GM19324 (cell line): ENCODE results near the gene CUL9.

ENCODE experiments used
- ATAC-seq: cut with Tn5 transposase; IDR thresholded peaks from one replicate; pipeline ENCODE4 v1.9.1; 2021; ENCODE audit warnings: mild to moderate bottlenecking, moderate library complexity; ENCODE audit not compliant: unreplicated experiment, low FRiP score

Gene CUL9

DNA sequence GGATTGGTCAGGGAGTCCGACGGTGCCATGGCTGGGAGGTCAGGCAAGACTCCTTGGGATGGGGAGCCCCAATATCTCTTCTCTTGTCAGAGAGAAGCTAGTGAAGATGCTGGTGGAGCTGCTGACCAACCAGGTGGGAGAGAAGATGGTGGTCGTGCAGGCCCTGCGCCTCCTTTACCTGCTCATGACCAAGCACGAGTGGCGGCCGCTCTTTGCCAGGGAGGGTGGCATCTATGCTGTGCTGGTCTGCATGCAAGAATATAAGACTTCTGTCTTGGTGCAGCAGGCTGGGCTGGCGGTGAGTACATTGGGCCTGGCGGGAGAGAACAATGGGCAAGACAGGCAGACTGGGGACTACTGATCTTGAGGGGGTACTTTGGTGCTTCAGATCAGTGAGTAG lies 10.9 kb downstream of the CUL9 start:
- no peak for ATAC-seq

GRCh38 chr6:43193929-43194328 lies 11.9 kb downstream of the CUL9 start:
- no peak for ATAC-seq

DNA sequence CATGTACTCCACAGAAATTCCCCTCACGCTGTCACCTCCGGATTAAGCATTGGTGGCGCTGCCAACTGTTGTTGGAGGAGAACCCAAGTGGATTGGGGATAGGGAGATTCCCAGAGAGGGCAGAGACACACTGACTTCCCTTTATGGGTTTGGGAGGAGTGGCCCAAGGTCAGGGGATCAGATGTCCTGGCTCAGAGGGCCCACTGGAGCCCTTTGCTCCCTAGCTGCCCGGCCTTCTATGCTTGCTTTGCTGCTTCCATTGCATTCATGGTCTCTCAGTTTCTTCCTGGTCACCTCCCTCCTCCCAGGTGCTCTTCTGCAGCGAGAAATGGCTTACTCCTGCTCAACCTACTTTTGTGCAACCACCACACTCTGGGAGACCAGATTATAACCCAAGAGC lies 14.3 kb downstream of the CUL9 start:
- ATAC-seq: no peak

- ATAC-seq: no peak
Measured at GRCh38 chr6:43199912-43200311, 17.9 kb downstream of the CUL9 start.

GRCh38 chr6:43200541-43200940 lies 18.5 kb downstream of the CUL9 start:
- ATAC-seq: no peak

DNA sequence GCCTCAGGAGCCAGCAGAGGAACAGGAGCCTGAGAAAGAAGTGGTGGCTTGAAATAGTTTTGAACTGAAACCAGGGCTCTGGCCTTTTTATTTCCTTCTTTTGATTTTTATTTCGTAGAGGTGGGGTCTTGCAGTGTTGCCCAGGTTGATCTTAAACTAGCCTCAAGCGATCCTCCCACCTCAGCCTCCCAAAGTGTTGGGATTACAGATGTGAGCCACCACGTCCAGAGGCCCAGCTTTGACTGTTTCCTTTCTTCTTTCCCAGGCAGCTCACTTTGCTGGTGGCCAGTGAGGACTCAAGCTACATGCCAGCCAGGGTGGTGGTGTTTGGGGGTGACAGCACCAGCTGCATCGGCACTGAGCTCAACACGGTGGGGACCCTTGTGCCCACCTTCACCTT lies 20.5 kb downstream of the CUL9 start:
- ATAC-seq: no peak

GRCh38 chr6:43203029-43203717 lies 21.2 kb downstream of the CUL9 start:
- ATAC-seq: no peak

- ATAC-seq: no peak
Measured at GRCh38 chr6:43203718-43204095, 21.7 kb downstream of the CUL9 start.

DNA sequence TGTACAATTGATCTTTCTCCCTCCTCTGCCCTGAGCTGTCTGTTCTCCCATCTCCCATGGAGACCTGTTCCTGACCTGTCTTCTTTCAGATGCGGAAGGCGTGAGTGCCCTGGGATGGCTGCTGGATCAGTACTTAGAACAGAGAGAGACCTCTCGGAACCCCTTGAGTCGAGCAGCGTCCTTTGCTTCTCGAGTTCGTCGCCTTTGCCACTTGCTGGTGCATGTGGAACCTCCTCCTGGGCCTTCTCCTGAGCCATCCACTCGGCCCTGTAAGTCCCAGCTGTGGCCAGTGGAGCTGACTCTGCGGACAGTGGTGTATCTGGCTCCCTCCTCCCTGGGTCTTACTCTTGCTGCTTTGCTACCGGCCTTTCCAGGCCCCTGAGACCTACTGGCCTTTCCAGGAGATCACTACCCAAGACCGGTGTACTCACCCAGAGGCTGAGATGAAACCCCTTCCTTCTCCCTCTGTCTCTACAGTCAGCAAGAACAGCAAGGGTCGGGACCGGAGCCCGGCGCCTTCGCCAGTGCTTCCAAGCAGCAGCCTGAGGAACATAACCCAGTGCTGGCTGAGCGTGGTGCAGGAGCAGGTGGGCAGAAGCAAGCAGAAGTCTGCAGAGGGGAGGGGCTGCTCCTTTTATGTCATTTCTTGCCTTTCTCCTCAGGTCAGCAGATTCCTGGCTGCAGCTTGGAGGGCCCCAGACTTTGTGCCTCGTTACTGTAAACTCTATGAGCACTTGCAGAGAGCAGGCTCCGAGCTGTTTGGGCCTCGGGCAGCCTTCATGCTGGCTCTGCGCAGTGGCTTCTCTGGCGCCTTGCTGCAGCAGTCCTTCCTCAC lies 22.5 kb downstream of the CUL9 start:
- no peak for ATAC-seq

DNA sequence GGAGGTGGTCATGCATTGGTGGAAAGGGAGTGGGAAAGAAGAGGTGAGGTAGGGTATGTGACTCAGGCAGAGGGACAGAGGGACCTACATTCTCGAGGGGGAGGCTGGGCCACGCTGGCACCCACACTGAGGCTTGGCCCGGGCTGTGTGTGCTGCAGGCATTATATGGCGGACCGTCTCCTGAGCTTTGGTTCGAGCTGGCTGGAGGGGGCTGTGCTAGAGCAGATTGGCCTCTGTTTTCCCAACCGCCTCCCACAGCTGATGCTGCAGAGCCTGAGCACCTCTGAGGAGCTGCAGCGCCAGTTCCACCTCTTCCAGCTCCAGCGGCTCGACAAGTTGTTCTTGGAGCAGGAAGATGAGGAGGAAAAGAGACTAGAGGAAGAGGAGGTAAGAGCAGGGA lies 23.9 kb downstream of the CUL9 start:
- ATAC-seq: no peak

DNA sequence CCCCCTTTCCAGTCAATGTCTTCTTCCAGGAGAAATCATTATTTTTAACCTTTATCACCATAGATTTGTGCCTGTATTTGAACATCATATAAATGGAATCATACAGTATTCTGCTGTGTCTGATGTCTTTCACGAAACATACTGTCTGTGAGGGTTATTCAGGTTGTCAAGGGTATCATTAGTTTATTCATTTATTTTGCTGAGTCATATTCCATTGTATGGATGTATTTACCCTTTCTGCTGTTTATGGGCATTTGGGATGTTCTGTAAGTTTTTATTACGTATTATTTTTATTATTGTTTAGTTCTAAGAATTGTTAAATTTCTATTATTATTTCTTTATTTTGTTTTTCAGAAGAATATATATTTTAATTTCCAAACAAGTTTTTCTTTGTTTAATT lies 25.3 kb downstream of the CUL9 start:
- ATAC-seq: no peak

- no peak for ATAC-seq
Measured at GRCh38 chr6:43211955-43212354, 30.0 kb downstream of the CUL9 start.

DNA sequence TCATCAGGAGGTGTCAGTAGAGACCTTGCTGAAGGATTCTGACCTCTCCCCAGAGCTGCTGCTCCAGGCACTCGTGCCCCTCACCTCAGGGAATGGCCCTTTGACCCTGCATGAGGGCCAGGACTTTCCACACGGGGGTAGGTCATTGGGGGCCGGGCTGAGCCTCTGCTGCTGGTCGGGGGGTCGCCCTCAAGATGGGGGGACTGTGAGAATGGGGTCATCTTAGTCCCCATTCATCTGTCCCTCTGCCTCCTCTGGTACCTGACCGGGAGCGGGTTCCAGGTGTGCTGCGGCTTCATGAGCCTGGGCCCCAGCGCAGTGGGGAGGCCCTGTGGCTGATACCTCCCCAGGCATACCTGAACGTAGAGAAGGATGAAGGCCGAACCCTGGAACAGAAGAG lies 31.4 kb downstream of the CUL9 start:
- no peak for ATAC-seq

GRCh38 chr6:43215066-43215465 lies 33.1 kb downstream of the CUL9 start:
- no peak for ATAC-seq

GRCh38 chr6:43216200-43216599 lies 34.2 kb downstream of the CUL9 start:
- ATAC-seq: no peak

DNA sequence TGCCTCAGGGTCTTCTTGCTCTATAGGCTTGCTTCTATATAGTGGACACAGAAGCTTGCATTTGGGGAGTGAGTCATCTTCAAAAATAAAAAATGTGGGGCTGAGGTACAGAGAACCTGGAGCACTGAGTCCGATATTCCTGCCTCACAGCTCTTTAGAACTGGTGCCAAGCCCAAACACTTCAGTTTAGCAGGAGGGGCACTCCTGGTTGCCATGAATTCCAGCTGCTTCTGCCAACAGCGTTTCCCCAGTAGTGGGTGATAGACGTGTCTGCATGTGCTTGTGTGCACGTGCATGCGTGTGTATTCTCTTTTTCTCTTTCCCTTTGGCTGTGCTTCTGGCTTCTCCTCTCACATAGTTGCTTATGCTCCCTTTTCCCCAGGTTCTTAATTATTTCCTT lies 35.4 kb downstream of the CUL9 start:
- ATAC-seq: no peak

- ATAC-seq: no peak
Measured at GRCh38 chr6:43219119-43219518, 37.1 kb downstream of the CUL9 start.

DNA sequence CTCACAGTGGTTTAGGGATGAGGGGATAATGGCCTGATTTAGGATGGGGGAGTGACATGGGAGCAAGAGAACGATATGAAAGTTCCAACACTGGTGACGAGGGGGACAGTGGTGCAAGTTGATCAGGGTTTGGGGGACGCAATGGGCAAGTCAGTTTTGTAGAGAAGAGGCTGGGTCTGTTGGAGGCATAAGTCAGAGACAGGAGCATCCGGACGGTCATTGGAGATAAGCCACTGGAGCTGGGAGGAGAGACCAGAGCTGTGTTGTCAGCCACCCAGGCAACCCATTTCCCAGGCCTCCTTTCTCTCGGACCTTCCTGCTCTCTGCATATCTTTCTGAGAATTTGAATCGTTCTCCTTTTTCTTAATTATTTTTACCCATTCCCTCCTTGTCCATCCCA lies 37.8 kb downstream of the CUL9 start:
- no peak for ATAC-seq

DNA sequence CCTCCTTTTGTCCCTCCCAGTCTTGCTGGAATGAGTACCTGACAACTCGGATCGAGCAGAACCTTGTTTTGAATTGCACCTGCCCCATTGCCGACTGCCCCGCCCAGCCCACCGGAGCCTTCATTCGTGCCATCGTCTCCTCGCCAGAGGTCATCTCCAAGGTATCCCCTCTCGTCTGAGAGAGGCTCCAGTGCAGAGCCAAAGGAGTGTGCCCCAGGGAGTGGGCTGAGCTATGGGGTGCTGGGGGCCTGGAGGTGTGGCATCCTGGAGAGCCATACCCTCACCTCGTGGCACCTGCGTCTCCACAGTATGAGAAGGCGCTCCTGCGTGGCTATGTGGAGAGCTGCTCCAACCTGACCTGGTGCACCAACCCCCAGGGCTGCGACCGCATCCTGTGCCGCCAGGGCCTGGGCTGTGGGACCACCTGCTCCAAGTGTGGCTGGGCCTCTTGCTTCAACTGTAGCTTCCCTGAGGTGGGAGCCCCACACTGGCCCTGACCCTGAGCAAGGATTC lies 38.5 kb downstream of the CUL9 start:
- ATAC-seq: no peak

DNA sequence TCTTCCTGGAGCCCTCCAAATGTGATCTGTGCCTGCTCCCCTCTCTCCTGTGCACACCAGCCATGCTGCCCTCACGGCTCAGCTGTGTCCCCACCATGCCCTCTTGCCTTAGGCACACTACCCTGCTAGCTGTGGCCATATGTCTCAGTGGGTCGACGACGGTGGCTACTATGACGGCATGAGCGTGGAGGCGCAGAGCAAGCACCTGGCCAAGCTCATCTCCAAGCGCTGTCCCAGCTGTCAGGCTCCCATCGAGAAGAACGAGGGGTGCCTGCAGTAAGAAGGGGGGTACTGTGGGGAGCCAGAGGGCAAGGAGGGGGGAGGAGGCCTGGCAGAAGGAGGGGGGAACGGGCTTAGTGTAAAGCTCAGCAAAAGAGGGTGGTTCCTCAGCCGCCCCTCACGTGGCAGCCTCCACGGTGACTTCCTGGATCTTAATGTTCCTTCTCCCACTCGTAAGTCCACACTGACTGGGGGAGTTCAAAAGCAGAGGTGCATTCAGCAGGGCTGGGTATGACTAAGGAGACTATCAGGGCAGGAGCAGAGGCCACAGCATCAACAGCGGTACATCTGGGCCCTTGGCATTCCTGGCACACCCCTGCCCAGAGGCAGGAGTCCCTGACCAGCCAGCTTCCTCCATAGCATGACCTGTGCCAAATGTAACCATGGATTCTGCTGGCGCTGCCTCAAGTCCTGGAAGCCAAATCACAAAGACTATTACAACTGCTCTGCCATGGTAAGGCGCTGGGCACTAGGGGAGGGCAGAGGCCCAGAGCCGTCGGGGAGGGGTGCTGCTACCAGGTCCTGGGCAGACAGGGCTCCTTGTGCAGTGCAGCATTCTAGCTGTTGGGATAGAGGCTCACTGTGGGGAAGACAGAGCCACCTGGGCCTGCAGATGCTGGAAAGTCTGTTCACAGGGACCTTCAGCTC lies 39.3 kb downstream of the CUL9 start:
- ATAC-seq: no peak
